K562 (cell line): Measurements from ENCODE around the gene NPDC1. TPM values are rescaled to one million over a fixed set of nuclear protein-coding genes. Genes with fewer than 3 reads are reported as not detected.
A peak's percentile ranks its signal among the peaks of the same experiment; 100 is the strongest.

ENCODE experiments used
- BRCA1 ChIP-seq, 2 experiments: fragments of 450-650 bp in 1 of 2; sonication (generic) in 1 of 2; formaldehyde crosslinking in 1 of 2; IDR thresholded peaks; 2 replicates each; pipeline versions ENCODE4 v1.5.0 to v1.6.1; 2017 to 2020; ENCODE audit warnings: mild to moderate bottlenecking in 1 of 2, missing genetic modification reagents in 1 of 2
- CBX2 ChIP-seq: fragments of 200-600 bp; sonication (generic); IDR thresholded peaks from one replicate; pipeline ENCODE4 v1.6.1; 2012; ENCODE audit warnings: mild to moderate bottlenecking, low read length, inconsistent platforms; ENCODE audit not compliant: insufficient read depth, poor library complexity, severe bottlenecking
- CREB1 ChIP-seq, 2 experiments: sonication (generic) in 1 of 2; formaldehyde crosslinking in 1 of 2; IDR thresholded peaks; 2 replicates each; pipeline versions ENCODE4 v1.6.1 to v1.8.0; 2012 to 2022; ENCODE audit warnings: inconsistent platforms in 1 of 2, mild to moderate bottlenecking in 1 of 2, missing genetic modification reagents in 1 of 2, moderate library complexity in 1 of 2
- MYC ChIP-seq, 2 experiments: fragments of 250-450 bp in 1 of 2; sonication (Bioruptor Pico) in 1 of 2; IDR thresholded peaks; 2 replicates each; pipeline versions ENCODE4 v1.5.1 to v1.6.1; 2012 to 2021; ENCODE audit warnings: low read depth in 2 of 2, borderline replicate concordance in 1 of 2, improper control_type of control experiment in 1 of 2, low read length in 1 of 2, mild to moderate bottlenecking in 1 of 2, moderate library complexity in 1 of 2
- NEUROD1 ChIP-seq: fragments of 150-350 bp; IDR thresholded peaks from 2 replicates; pipeline ENCODE4 v1.6.1; 2014; ENCODE audit warnings: borderline replicate concordance, low read length, low read depth; ENCODE audit not compliant: partially characterized antibody
- NRF1 ChIP-seq, 2 experiments: fragments of 450-650 bp; IDR thresholded peaks in 1 of 2; conservative IDR thresholded peaks in 1 of 2; 2 replicates each; pipeline ENCODE4 v1.6.1; 2014; ENCODE audit warnings: mild to moderate bottlenecking in 2 of 2
- RFX7 ChIP-seq: fragments of 250-450 bp; sonication (Bioruptor Pico); IDR thresholded peaks from 2 replicates; pipeline ENCODE4 v1.5.1; 2021; ENCODE audit warnings: mild to moderate bottlenecking
- TRIM28 ChIP-seq: fragments of 450-650 bp; IDR thresholded peaks from 2 replicates; pipeline ENCODE4 v1.6.1; 2017
- YY1 ChIP-seq, 3 experiments: IDR thresholded peaks; 2 replicates each; pipeline ENCODE4 v1.6.1; 2011; ENCODE audit warnings: low read length in 2 of 3, mild to moderate bottlenecking in 2 of 3, moderate library complexity in 2 of 3, borderline replicate concordance in 1 of 3, control low read depth in 1 of 3, low read depth in 1 of 3; ENCODE audit not compliant: insufficient read depth in 3 of 3, insufficient replicate concordance in 2 of 3, control insufficient read depth in 1 of 3, insufficient read length in 1 of 3; ENCODE audit errors: extremely low read depth in 1 of 3
- ZBED1 ChIP-seq: IDR thresholded peaks from 2 replicates; pipeline ENCODE4 v1.6.1; 2014
- polyA plus RNA-seq, 8 experiments: library from polyadenylated mRNA; depleted of rRNA in 4 of 8; stranded (reverse) in 5 of 8; unstranded in 3 of 8; fragments of >200 nt; fragmentation: Nextera tagmentation in 2 of 8; fragmentation: Illumina TruSeq in 1 of 8; extraction: Ambion mirVana in 2 of 8; extraction: Trizol in 1 of 8; gene quantifications; 2 replicates each; pipeline versions ENCODE4 v1.2.1 to v1.2.3, GENCODE V29; 2011 to 2014; ENCODE audit warnings: inconsistent platforms in 1 of 8, missing spikeins in 1 of 8
- total RNA-seq, 7 experiments: library from RNA; depleted of rRNA in 6 of 7; stranded (reverse); fragments of >200 nt in 6 of 7; fragmentation: Illumina TruSeq in 2 of 7; extraction: Trizol in 2 of 7; gene quantifications; 2 replicates each; pipeline versions ENCODE4 v1.2.1 to v1.2.3, GENCODE V29; 2011 to 2021; ENCODE audit warnings: low replicate concordance in 1 of 7
- TF ChIP-seq, protein P1 (sequence below), 2 experiments: fragments of 450-650 bp; formaldehyde crosslinking in 1 of 2; IDR thresholded peaks; 2 replicates each; pipeline versions ENCODE4 v1.4.0 to v1.6.1; 2014 to 2020; ENCODE audit warnings: mild to moderate bottlenecking in 2 of 2, borderline replicate concordance in 1 of 2, low read depth in 1 of 2
- TF ChIP-seq, protein P2 (sequence below): fragments of 200-800 bp; sonication (Bioruptor generic); IDR thresholded peaks from 2 replicates; pipeline ENCODE4 v1.6.1; 2017; ENCODE audit warnings: missing genetic modification characterization, missing compliant biosample characterization

The NPDC1 gene
- total and polyA plus RNA-seq, 9 of the 15 experiments (the other 6 are each of a cell fraction or from before 2014, with no cell fraction given), result 0.06 to 2.1 (median 0.53) TPM; not detected in 3

DNA sequence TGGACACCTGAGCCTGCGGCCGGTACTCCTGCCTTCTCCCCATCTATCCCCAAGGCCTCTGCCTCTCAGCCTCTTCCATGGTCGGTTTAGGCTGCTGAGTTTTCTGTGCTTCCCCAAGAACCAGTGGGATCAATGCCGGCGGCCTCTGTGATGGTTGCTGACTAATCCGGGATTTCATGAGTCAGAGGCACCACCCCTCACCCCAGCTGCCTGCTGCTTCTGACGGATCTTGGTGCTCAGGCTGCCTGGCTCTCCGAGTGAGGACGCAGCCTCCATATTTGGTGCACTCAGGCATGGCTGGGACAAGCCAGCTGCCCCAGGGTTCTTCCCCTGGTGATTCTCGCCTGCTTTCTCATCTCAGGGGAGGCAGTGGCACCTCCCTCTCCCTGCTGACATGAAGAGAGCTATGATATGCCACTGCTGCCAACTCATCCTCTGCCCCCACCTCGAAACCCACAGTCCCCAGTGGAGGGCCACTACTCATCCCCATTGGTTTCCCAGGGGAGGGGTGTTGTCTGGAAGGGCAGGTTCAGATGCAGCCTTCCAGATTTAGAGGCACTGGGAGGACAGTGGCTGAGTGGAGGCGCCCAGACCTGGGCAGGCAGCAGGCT is 37.5 kb upstream of the NPDC1 start (continued):
- peak in 2 of 3 experiments; percentile 19 to 76 for TF ChIP-seq YY1 (IDR thresholded peaks at IDR 0.05; ENCODE audit: borderline replicate concordance in 1 of 3, control insufficient read depth in 1 of 3, extremely low read depth in 1 of 3, insufficient read depth in 3 of 3, insufficient read length in 1 of 3, insufficient replicate concordance in 2 of 3, low read depth in 1 of 3, low read length in 2 of 3)
- TF ChIP-seq TRIM28, result peak; percentile 55; the same call in 1 of the 2 replicates
- no peak for TF ChIP-seq CBX2
- TF ChIP-seq NEUROD1, result no peak
- TF ChIP-seq, protein P1, sequence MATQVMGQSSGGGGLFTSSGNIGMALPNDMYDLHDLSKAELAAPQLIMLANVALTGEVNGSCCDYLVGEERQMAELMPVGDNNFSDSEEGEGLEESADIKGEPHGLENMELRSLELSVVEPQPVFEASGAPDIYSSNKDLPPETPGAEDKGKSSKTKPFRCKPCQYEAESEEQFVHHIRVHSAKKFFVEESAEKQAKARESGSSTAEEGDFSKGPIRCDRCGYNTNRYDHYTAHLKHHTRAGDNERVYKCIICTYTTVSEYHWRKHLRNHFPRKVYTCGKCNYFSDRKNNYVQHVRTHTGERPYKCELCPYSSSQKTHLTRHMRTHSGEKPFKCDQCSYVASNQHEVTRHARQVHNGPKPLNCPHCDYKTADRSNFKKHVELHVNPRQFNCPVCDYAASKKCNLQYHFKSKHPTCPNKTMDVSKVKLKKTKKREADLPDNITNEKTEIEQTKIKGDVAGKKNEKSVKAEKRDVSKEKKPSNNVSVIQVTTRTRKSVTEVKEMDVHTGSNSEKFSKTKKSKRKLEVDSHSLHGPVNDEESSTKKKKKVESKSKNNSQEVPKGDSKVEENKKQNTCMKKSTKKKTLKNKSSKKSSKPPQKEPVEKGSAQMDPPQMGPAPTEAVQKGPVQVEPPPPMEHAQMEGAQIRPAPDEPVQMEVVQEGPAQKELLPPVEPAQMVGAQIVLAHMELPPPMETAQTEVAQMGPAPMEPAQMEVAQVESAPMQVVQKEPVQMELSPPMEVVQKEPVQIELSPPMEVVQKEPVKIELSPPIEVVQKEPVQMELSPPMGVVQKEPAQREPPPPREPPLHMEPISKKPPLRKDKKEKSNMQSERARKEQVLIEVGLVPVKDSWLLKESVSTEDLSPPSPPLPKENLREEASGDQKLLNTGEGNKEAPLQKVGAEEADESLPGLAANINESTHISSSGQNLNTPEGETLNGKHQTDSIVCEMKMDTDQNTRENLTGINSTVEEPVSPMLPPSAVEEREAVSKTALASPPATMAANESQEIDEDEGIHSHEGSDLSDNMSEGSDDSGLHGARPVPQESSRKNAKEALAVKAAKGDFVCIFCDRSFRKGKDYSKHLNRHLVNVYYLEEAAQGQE (IDR thresholded peaks at IDR 0.05; ENCODE audit: borderline replicate concordance), result 0 out of 2 replicates have a peak, but pooled peaks have one; percentile 6
- TF ChIP-seq, protein P1 (CRISPR knock-in tag; IDR thresholded peaks at IDR 0.05; ENCODE audit: low read depth), result no peak
- TF ChIP-seq BRCA1 (IDR thresholded peaks at IDR 0.05), result no peak
- TF ChIP-seq BRCA1 (CRISPR knock-in tag; IDR thresholded peaks at IDR 0.05), result no peak
- no peak for TF ChIP-seq CREB1 (IDR thresholded peaks at IDR 0.05)
- no peak for TF ChIP-seq CREB1 (CRISPR knock-in tag; IDR thresholded peaks at IDR 0.05)
- TF ChIP-seq ZBED1, result no peak
- TF ChIP-seq NRF1 (conservative IDR thresholded peaks at IDR 0.05 in 1 of 2, IDR thresholded peaks at IDR 0.05 in 1 of 2), result peak; percentile 69 to 72
- TF ChIP-seq, protein P2, sequence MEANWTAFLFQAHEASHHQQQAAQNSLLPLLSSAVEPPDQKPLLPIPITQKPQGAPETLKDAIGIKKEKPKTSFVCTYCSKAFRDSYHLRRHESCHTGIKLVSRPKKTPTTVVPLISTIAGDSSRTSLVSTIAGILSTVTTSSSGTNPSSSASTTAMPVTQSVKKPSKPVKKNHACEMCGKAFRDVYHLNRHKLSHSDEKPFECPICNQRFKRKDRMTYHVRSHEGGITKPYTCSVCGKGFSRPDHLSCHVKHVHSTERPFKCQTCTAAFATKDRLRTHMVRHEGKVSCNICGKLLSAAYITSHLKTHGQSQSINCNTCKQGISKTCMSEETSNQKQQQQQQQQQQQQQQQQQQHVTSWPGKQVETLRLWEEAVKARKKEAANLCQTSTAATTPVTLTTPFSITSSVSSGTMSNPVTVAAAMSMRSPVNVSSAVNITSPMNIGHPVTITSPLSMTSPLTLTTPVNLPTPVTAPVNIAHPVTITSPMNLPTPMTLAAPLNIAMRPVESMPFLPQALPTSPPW, result 0 out of 2 replicates have a peak, but pooled peaks have one; percentile 17
- no peak for TF ChIP-seq RFX7
- TF ChIP-seq MYC (IDR thresholded peaks at IDR 0.05; ENCODE audit: low read depth, low read length), result no peak
- no peak for TF ChIP-seq MYC (CRISPR knock-in tag; IDR thresholded peaks at IDR 0.05; ENCODE audit: borderline replicate concordance, low read depth)
